Measurements from ENCODE around the gene ABHD14A.

- TF ChIP-seq CTCF (IDR thresholded peaks at IDR 0.05) (no peak), POLR2A (IDR thresholded peaks at IDR 0.05) (no peak)
These were observed 17.3 kb downstream of the ABHD14A start for GRCh38 chr3:51992017-51992682.

All from body of pancreas (tissue), 4 donors.